Body of pancreas (tissue), 4 donors: Measurements from ENCODE around the gene CS.

Source experiments
- CTCF ChIP-seq, 7 experiments: fragments of 450-650 bp in 4 of 7; fragments of 200-600 bp in 3 of 7; sonication (generic) in 3 of 7; IDR thresholded peaks; one replicate each; pipeline ENCODE4 v1.5.1; 2016 to 2019; ENCODE audit warnings: antibody characterized with exemption in 7 of 7
- POLR2A ChIP-seq, 3 donors: fragments of 450-650 bp; IDR thresholded peaks; one replicate each; pipeline ENCODE4 v1.6.1; 2016; ENCODE audit warnings: antibody characterized with exemption in 3 of 3, mild to moderate bottlenecking in 2 of 3

- TF ChIP-seq CTCF (IDR thresholded peaks at IDR 0.05): no peak
- no peak for TF ChIP-seq POLR2A (IDR thresholded peaks at IDR 0.05)
Measured at GRCh38 chr12:56311003-56311402, 10.9 kb upstream of the CS start.
